Measurements from ENCODE around the gene BFSP2. TPM values are rescaled to one million over a fixed set of nuclear protein-coding genes. Genes with fewer than 3 reads are reported as not detected.
A peak's percentile ranks its signal among the peaks of the same experiment; 100 is the strongest.
"Not testable (repeated sequence)": the region's sequence is repeated elsewhere in the genome, so short reads cannot be mapped to it uniquely, and the experiment has no call there.

The BFSP2 gene
- total RNA-seq, 1 experiment from 2014 or later, result not detected

DNA sequence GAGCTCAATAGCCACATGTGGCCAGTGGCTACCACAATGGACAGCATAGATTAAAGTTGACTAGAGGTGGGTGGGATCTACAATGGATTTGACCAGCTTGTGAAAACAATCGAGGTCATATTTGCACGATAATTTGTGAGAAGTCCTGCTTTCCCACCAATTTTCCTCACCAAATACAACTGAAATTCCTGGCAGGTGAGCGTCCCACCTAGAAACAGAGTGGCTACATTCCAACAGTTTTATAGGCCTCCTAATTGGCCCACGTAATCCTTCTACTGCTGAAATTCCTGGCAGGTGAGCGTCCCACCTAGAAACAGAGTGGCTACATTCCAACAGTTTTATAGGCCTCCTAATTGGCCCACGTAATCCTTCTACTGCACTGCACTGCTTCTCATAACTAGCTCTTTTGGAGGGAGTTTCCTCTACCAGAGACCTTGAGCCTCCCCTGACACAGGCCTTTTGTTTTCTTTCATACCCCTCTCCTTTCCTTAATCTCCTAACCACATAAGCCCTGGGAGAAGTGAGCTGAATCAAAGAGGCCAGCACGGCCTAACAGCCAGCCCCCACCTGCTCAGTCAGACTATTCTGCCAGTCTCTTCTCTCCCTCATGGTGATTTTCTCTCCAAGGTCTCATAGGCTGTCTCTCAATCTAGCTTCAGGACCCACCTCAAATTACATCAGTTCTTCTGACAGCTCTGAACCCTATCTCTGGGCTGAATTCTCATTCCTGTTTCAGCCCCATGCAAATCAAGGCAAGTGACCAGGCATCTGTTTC, 80.2 kb downstream of the BFSP2 start:
- DNase-seq (ENCODE audit: low read depth), result peak; percentile 70

DNA sequence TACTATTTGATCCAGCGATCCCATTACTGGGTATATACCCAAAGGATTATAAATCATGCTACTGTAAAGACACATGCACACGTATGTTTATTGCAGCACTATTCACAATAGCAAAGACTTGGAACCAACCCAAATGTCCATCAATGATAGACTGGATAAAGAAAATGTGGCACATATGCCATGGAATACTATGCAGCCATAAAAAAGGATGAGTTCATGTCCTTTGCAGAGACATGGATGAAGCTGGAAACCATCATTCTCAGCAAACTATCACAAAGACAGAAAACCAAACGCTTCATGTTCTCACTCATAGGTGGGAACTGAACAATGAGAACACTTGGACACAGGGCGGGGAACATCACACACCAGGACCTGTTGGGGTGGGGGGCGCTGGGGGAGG, 82.6 kb downstream of the BFSP2 start:
- DNase-seq (ENCODE audit: low read depth), result not testable (repeated sequence)

GRCh38 chr3:133486658-133487057, 86.8 kb downstream of the BFSP2 start:
- DNase-seq (ENCODE audit: low read depth), result no peak

DNA sequence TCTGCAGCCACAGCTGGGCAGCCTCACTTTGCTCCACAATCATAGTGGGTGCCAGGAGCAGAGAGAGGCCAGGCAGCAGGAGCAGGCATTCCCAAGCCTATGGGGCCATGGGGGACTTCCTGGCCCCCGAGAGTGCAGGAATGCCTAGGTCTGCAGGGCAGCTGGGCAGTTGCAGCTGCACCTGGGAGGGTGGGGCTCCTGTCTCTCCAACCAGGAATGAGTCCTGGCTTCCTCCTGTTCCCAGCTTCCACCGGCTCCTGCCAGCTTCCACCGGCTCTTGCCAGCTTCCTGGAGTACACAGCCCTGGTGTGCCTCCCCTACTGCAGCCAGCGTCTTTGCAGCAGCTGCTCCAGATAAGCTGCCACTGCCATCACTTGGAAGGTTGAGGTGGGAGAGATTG, 87.3 kb downstream of the BFSP2 start:
- DNase-seq (ENCODE audit: low read depth), result no peak

GRCh38 chr3:133487920-133488540, 88.2 kb downstream of the BFSP2 start:
- DNase-seq (ENCODE audit: low read depth), result peak; percentile 29

DNA sequence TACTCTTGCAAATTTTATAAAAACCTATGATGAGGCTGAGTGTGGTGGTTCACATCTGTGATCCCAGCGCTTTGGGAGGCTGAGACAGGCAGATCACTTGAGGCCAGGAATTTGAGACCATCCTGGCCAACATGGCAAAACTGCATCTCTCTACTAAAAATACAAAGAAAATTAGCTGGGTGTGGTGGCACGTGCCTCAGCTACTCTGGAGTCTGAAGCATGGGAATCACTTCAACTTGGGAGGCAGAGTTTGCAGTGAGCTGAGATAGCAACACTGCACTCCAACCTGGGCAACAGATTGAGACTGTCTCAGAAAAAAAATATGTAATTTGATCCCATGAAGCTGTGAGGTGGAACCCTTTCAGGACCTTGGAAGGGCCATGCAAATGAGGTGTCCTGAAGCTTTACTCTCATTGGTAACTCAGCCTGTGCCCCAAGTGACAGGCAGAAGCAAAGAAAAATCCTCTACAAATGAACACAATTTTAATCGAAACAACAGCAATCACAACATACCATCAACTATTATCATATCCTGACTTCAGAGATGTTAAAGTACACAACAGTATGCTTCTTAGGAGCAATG, 89.0 kb downstream of the BFSP2 start:
- DNase-seq (ENCODE audit: low read depth), result peak; percentile 76

DNA sequence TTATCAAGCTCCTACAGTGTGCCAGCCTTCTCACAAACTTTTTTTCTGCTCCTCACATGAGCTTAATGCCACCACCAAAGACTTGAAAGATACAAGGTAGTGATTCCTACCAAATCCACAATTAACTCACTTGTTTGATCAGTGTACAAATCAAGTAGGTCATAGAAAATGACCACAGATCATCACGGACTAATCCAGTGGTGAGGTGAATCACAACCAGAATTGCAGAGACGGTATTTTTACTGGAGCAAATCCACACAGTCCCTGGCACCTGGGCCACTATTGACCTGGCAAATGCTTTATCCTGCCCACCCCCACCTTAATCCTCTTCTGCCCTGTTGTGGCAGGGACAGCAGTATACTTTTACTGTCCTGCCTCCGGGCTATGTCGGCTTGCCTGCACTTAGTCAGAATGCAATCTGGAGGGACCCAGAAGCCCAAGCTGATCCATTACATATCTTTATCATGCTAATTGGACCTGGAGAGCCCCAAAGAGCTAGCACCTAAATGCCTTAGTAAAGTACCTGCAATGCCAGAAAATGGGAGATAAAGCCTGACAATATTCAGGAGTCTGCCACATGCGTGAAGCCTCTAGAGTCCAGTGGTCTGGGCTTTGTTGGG, 89.7 kb downstream of the BFSP2 start:
- peak; percentile 57 for DNase-seq (ENCODE audit: low read depth)

- no peak for DNase-seq (ENCODE audit: low read depth)
These were observed 90.9 kb downstream of the BFSP2 start for GRCh38 chr3:133490468-133491351.

GRCh38 chr3:133491481-133492059, 91.7 kb downstream of the BFSP2 start:
- no peak for DNase-seq (ENCODE audit: low read depth)

GRCh38 chr3:133492159-133492741, 92.4 kb downstream of the BFSP2 start:
- no peak for DNase-seq (ENCODE audit: low read depth)

DNA sequence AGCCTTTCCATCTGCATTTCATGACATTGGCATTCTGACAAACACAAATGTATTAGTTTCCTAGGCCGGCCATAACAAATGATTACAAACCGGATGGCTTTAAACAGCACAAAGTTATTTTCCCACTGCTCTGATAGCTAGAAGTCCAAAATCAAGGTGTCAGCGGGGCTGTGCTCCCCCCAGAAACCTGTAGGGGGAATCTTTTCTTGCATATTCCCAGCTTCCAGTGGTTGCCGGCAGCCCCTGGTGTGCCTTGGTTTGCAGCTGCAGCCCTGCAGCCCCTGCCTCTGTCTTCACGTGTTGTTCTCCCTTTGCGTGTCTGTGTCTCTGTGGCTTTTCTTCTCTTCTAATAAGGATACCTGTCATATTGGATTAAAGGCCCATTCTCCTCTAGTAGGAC, 94.6 kb downstream of the BFSP2 start:
- peak; percentile 34 for DNase-seq (ENCODE audit: low read depth)

DNA sequence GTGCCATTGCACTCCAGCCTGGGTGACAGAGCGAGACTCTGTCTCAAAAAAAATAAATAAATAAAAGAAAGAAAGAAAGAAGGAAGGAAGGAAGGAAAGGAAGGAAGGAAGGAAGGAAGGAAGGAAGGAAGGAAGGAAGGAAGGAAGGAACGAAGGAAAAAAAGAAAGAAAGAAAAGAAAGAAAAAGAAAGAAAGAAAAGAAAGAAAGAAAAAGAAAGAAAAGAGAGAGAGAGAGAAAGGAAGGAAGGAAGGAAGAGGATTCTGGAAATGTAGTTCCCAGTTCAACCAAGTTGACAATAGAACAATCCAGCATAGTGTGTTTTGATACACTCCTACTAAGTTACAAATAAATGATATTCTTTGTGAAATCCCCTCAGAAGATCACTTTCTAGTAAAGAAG, 102.7 kb downstream of the BFSP2 start:
- not testable (repeated sequence) for DNase-seq (ENCODE audit: low read depth)

- DNase-seq (ENCODE audit: low read depth), result no peak
These were observed 103.6 kb downstream of the BFSP2 start for GRCh38 chr3:133503409-133503808.

- DNase-seq (ENCODE audit: low read depth), result no peak
These were observed 104.9 kb downstream of the BFSP2 start for GRCh38 chr3:133504736-133505135.

DNA sequence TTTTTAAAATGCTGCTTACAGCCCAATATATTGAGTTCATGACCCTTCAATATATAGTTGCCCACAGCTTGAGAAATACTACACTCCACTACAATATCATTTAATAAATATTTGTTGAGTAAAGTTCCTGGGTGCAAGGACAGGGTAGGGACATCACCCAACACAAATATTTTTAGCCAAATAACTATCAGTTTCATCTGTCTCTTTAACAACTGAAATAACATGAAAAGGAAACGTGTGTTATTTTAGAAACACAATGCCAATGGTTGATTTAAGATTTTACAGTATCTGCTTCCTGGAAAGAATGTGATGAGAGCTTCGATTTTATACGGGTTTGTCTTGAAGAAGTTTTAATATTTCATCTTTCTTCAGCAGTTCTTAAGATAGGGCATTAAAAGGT, 106.0 kb downstream of the BFSP2 start:
- DNase-seq (ENCODE audit: low read depth), result no peak

DNA sequence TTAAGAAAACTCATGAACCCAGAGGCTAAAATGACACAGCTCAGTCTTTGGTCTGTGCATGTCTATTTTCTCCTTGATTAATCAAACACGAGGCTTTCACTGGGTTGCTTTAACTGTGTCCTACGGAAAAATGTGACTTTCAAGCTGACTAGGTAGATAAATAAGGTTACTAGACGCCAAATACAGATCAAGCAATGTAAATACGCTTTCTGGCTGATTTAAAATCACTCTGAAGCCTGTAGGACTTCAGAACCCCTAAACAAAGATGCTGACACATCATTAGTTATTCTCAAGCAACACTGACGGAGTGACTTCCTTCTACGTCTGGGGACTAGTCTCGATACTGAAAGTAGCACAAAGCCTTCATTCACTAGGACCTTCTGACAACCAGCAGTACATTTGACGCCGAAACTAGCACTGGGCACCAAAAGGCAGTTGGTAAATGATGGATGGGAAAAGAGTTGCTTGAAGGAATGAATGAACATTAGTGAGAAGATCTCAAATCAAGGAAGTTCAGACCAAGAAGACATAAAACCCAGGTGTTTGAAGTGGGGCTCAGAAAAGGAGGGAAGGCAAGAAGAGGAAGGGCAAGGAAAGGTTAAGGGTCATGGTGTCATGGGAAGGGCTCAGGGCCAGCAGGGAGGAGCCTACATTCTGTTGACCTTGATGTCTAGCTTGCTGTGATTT, 106.5 kb downstream of the BFSP2 start:
- DNase-seq (ENCODE audit: low read depth), result no peak

DNA sequence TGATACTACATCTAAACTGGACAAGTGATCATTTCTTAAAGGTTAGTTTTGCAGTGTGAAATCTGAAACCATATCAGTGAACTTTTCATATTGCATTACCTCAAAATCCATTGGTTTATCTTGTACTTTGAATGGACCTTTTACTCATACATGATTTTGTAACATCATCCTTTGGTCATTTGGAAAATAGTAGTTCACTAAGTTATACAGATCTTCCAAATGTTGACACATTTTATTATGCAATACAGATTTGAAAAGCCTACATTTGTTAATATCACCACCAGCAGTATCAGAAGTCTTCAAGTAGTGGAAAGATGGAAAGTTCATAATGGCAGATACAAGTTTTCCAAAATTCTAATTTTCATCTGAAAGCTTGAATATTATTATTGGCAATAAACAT, 109.6 kb downstream of the BFSP2 start:
- DNase-seq (ENCODE audit: low read depth), result no peak

GRCh38 chr3:133512416-133513089, 112.7 kb downstream of the BFSP2 start:
- DNase-seq (ENCODE audit: low read depth), result no peak

DNA sequence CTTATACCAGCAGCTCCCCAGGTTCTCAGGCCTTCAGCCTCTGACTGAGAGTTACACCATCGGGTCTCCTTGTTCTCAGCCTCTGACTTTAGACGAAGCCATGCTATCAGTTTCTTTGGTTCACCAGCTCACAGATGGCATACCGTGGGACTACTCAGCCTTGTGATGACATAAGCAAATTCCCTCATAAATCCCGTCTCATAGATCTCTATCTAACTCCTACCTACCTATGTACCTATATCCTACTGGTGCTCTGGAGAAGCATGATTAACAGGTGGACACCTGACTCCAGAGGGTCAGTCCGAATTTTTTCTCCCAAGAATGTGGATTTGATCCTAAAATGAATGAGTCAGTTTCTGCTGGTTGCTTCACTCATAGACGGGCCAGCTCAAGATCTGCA, 114.6 kb downstream of the BFSP2 start:
- no peak for DNase-seq (ENCODE audit: low read depth)

DNA sequence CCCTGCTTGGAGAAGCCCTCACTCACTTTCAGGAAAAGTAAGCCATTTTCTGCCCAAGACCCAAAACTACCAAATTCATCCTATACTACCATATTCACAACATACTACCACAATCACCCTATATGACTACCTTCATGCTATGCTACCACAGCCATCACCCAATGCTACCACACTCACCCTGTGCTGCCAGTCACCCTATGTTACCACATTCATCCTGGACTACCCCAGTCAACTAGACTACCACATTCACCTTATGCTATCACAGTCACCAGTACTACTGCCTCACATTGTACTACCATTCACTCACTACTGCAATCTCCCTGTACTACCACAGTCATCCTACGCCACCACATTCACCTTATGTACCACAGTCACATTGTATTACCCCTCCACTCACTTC, 115.3 kb downstream of the BFSP2 start:
- no peak for DNase-seq (ENCODE audit: low read depth)

Measured in M059J (cell line).